Panc1 (cell line): ENCODE results near the gene WASL.

Experiments used
- CTCF ChIP-seq: fragments of 450-650 bp; IDR thresholded peaks from 2 replicates; pipeline ENCODE4 v1.5.1; 2017; ENCODE audit warnings: mild to moderate bottlenecking
- POLR2AphosphoS5 ChIP-seq: IDR thresholded peaks from 2 replicates; pipeline ENCODE4 v1.6.1; 2012; ENCODE audit warnings: mild to moderate bottlenecking, low read depth, low read length, moderate library complexity
- SIN3A ChIP-seq: IDR thresholded peaks from 2 replicates; pipeline ENCODE4 v1.6.1; 2012; ENCODE audit warnings: low read depth, mild to moderate bottlenecking, low read length, moderate library complexity, borderline replicate concordance; ENCODE audit not compliant: insufficient read depth
- TCF7L2 ChIP-seq: IDR thresholded peaks from 2 replicates; pipeline ENCODE4 v1.6.1; 2011; ENCODE audit warnings: mild to moderate bottlenecking, low read depth, low read length, inconsistent platforms

- TF ChIP-seq CTCF (no peak), POLR2AphosphoS5 (no peak), SIN3A (no peak), TCF7L2 (no peak)
These were observed 47.8 kb upstream of the WASL start for GRCh38 chr7:123796568-123796967.
